ENCODE measurements around the gene COG5.

COG5 gene

GRCh38 chr7:107432261-107432660 is 131.5 kb downstream of the COG5 start:
- no peak for TF ChIP-seq CTCF (IDR thresholded peaks at IDR 0.05; ENCODE audit: low read depth, low read length)
- H3K27me3 ChIP-seq = no peaks in the 10 kb centered on the region
- no peak overlapping the region for H3K4me3 ChIP-seq (ENCODE audit: low read depth, low read length)
- no peak for DNase-seq
- no peaks in the 10 kb centered on the region for H3K36me3 ChIP-seq
- H3K4me1 ChIP-seq = no peaks in the 10 kb centered on the region
- H3K9me3 ChIP-seq = no peaks in the 10 kb centered on the region

- no peak for DNase-seq
- Histone ChIP-seq H3K9me3 (no peaks in the 10 kb centered on the region), H3K4me3 (ENCODE audit: low read depth, low read length) (no peak overlapping the region), H3K4me1 (no peaks in the 10 kb centered on the region), H3K27me3 (no peaks in the 10 kb centered on the region), H3K36me3 (no peaks in the 10 kb centered on the region)
- TF ChIP-seq CTCF (IDR thresholded peaks at IDR 0.05; ENCODE audit: low read depth, low read length) = no peak
Measured at GRCh38 chr7:107430057-107430456, 133.7 kb downstream of the COG5 start.

- TF ChIP-seq CTCF (IDR thresholded peaks at IDR 0.05; ENCODE audit: low read depth, low read length) = no peak
- H3K4me1 ChIP-seq = no peaks in the 10 kb centered on the region
- DNase-seq = no peak
Measured at GRCh38 chr7:107428642-107429041, 135.1 kb downstream of the COG5 start.

GRCh38 chr7:107427462-107427861 is 136.3 kb downstream of the COG5 start:
- DNase-seq = no peak
- no peak for TF ChIP-seq CTCF (IDR thresholded peaks at IDR 0.05; ENCODE audit: low read depth, low read length)
- H3K4me3 ChIP-seq (ENCODE audit: low read depth, low read length) = no peak overlapping the region
- no peaks in the 10 kb centered on the region for H3K36me3 ChIP-seq
- H3K27me3 ChIP-seq = no peaks in the 10 kb centered on the region
- H3K4me1 ChIP-seq = no peaks in the 10 kb centered on the region
- H3K9me3 ChIP-seq = no peaks in the 10 kb centered on the region

More at GRCh38 chr7:107428642-107429041, 135.1 kb downstream of the COG5 start:
- H3K36me3 ChIP-seq = no peaks in the 10 kb centered on the region
- H3K4me3 ChIP-seq (ENCODE audit: low read depth, low read length) = no peak overlapping the region
- no peaks in the 10 kb centered on the region for H3K27me3 ChIP-seq
- no peaks in the 10 kb centered on the region for H3K9me3 ChIP-seq

GRCh38 chr7:107414198-107414597 is 149.5 kb downstream of the COG5 start:
- no peak for TF ChIP-seq CTCF (IDR thresholded peaks at IDR 0.05; ENCODE audit: low read depth, low read length)
- no peak for DNase-seq
- Histone ChIP-seq H3K4me1 (peaks cover 9% of the 10 kb centered on the region; the same call in 1 of the 2 replicates), H3K36me3 (no peaks in the 10 kb centered on the region), H3K4me3 (ENCODE audit: low read depth, low read length) (no peak overlapping the region), H3K27me3 (no peaks in the 10 kb centered on the region), H3K9me3 (no peaks in the 10 kb centered on the region)

GRCh38 chr7:107408349-107408748 is 155.4 kb downstream of the COG5 start:
- no peaks in the 10 kb centered on the region for H3K36me3 ChIP-seq
- H3K4me3 ChIP-seq (ENCODE audit: low read depth, low read length) = no peak overlapping the region
- no peaks in the 10 kb centered on the region for H3K27me3 ChIP-seq
- no peak for TF ChIP-seq CTCF (IDR thresholded peaks at IDR 0.05; ENCODE audit: low read depth, low read length)
- peaks cover 12% of the 10 kb centered on the region; the same call in 1 of the 2 replicates for H3K4me1 ChIP-seq
- no peak for DNase-seq
- no peaks in the 10 kb centered on the region for H3K9me3 ChIP-seq
